HG03103 (cell line): Measurements from ENCODE around the gene LIMCH1.

Experiments used
- ATAC-seq: cut with Tn5 transposase; IDR thresholded peaks from one replicate; pipeline ENCODE4 v1.9.1; 2021; ENCODE audit warnings: low read depth; ENCODE audit not compliant: unreplicated experiment

The LIMCH1 gene

GRCh38 chr4:41600243-41600912 is 62.4 kb downstream of the LIMCH1 start:
- ATAC-seq = no peak

- no peak for ATAC-seq
These were observed 63.1 kb downstream of the LIMCH1 start for GRCh38 chr4:41601025-41601424.

- no peak for ATAC-seq
These were observed 64.2 kb downstream of the LIMCH1 start for GRCh38 chr4:41602113-41602512.

- no peak for ATAC-seq
These were observed 65.0 kb downstream of the LIMCH1 start for GRCh38 chr4:41602886-41603498.

DNA sequence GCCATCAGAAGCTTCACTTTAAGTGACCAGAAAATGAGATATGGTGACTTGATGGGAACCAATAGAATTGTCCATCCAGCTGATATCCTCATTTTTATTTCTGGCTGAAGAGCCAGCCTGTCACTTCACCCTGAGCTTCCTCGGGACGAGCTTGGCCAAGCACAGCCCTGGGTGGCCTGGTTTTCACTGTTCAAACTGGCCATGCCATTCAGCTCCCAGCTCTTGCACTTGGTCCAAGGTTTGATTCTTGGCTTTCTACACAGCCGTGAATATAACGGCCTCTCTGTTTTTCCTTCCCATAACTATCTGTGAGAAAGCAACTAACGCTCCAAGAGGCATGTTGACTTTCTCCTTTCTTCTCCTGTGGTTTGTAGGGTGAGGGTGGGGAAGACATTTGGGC is 71.9 kb downstream of the LIMCH1 start:
- no peak for ATAC-seq

GRCh38 chr4:41610474-41610873 is 72.5 kb downstream of the LIMCH1 start:
- ATAC-seq = no peak

DNA sequence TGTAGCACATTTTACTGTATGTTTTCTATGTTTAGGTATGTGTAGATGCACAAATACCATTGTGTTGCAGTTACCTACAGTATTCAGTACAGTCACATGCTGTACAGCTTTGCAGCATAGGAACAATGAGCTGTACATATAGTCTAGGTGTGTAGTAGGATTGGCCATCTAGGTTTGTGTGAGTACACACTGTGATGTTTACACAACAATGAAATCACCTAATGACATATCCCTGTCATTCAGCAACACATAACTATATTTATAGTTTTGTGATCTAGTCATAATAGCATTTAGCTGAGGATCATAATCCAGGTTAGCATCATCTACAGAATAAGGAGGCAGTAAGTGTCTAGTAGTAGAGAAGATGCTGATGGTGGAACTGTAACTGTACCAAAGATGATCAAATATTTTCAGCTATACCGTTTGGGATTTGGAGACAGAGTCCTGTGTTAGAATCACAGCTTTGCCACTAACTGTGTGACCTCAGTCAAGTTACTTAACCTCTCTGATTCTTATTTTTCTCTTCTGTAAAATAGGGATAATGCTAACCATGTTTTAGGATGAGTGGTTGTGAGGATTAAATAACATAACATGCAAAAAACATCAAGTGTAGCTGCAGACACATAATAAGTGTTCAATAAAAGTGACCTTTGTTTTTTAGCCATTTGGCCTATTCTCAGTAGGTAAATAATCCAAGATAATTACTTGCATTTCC is 73.3 kb downstream of the LIMCH1 start:
- ATAC-seq = no peak

GRCh38 chr4:41611881-41612871 is 74.2 kb downstream of the LIMCH1 start:
- no peak for ATAC-seq

DNA sequence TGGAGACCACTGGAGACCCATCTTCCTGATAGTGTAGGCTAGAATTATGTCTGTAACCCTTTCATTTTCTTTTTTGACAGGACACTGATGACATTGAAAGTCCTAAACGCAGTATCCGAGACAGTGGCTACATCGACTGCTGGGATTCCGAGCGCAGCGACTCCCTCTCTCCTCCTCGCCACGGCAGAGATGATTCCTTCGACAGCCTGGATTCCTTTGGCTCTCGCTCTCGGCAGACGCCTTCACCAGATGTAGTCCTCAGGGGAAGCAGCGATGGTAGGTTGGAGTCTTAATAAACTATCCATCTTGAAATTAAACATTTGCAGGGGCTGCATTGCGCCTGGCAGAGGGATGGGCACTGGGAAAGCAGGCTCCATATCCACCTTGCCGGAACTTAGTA is 75.4 kb downstream of the LIMCH1 start:
- no peak for ATAC-seq

GRCh38 chr4:41613821-41614220 is 75.9 kb downstream of the LIMCH1 start:
- no peak for ATAC-seq

- no peak for ATAC-seq
These were observed 76.6 kb downstream of the LIMCH1 start for GRCh38 chr4:41614519-41614918.

GRCh38 chr4:41619161-41619560 is 81.2 kb downstream of the LIMCH1 start:
- no peak for ATAC-seq

- no peak for ATAC-seq
These were observed 82.8 kb downstream of the LIMCH1 start for GRCh38 chr4:41620594-41621256.

DNA sequence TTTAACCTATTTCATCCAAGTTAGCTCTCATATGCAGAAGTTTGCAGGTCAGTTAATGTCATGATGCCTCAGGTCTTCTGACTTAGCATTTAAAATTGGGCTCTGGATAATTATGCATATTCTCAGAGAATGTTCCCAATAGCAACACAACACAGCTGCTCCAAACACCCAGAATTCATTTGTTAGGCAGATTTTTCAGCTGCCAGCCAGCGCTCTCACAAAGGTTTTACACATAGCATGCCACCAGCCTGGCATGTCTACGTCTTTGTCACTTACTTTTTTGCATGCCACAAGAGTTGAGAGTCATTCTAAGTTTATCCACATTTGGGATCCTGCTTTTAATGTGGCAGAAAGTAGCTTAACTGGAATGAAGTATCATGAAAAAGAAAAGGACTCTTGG is 84.8 kb downstream of the LIMCH1 start:
- ATAC-seq = no peak

DNA sequence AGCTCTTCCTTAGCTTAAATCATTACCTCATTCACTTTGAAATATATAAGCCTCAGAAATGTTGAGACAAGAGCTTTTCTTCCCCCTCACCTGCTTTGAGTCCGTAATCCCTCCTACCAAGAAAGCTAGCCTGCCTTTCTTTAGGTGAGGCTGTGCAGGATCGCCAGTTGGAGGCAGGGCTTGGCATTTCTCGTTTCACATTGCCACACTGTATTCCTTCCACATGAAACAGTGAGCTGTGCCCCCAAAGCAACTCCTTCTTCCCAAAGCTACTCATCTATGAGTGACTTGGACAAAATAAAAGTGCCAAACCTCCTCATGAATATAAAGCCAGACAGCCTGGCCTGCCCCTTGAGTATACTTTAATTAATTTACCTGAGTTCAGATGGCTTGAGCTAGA is 86.8 kb downstream of the LIMCH1 start:
- ATAC-seq = no peak

DNA sequence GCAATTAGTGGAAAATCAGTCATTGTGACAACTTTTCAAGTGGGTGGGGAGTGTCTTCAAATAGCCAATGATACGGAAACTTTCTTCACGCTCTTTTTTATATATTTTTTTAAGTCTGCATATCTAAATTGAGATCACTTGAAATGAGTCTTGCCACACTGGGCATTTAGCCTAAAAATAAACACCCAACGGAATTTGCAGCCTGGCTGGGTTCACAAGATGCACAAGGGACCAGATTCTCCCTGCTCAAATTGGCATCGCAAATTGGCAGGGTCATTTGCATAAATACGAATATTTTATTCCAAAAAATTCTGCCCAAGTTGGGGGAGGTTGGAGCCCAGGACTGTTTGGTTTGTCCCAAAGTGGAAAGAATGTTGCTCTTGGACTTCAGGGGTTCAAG is 87.6 kb downstream of the LIMCH1 start:
- no peak for ATAC-seq

GRCh38 chr4:41628936-41629335 is 91.0 kb downstream of the LIMCH1 start:
- ATAC-seq = no peak

DNA sequence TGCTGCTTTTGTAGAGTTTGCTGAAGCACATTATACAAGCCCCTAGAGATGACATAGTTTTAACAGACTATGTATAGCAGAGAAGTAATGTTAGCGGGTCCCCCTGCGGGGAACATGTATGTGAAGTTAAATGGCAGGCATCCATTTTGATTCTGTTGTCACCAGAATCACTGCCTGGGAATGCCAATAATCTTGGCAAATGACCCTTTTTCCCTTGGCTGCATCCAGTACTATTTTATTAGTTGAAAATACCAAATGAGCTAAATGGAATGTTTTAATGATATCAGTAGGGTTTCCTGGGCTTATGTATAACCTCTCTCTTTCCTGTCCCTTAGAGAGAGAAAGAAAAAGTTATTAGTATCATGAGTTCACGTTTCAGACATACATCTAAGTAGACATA is 93.6 kb downstream of the LIMCH1 start:
- no peak for ATAC-seq

DNA sequence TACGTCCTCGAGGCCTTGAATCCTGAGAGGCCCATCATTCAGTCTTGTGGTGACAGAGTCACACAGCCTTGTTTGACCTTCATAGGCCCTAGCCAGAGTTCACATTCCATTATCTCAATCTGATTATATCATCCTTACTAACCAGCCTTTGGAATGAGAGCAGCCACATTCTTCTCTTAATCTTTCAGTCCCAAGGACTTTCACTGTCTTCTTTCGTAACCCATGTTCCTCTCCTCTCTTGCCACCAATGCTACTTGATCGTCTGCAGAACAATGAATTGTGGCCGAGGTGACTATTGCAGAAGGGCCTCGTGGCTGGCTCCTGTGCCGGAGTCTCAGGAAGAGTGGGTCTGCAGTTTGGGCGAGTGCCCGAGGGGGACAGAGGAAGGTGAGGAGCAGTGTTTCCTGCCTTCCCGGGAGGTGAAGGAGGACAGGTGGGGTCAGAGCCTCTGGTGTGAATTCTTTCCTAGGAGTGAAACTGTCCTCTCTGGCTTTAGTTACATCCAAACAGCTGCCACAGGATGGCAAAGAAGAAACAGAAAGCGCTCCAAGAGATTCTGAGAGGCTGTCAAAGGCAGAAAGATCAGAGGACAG is 94.6 kb downstream of the LIMCH1 start:
- ATAC-seq = no peak

DNA sequence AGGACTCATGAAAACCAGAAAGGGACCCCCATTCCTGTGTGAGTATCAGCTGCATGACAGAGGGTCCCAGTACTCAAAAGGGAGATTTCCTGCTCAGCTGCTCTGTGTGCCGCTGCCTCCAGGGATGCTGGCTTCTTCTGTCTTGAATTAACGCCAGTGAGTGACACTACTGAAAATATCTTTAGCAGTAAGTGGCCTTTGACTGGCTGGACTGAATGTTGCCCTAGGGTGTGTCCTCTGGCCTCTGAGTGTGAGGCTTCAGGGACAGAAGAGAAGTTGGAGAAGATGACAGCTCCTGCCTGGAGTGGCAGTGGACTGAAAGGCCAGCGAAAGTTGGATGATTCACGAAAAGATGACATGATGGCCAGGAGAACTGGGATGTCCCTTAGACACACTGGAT is 95.4 kb downstream of the LIMCH1 start:
- ATAC-seq = no peak
